ENCODE measurements around the gene PAX5. TPM values are rescaled to one million over a fixed set of nuclear protein-coding genes. Genes with fewer than 3 reads are reported as not detected.

The PAX5 gene
- total RNA-seq, 1 donor from 2014 or later: 0.32 TPM

- intact Hi-C loops (cut with micrococcal nuclease): loop anchor here (2.0 to 10.0 kb wide), 2 partner anchors 13 to 47 kb away; no protein-coding TSS in a partner anchor
Measured at GRCh38 chr9:36937951-36938350, 96.1 kb downstream of the PAX5 start.

DNA sequence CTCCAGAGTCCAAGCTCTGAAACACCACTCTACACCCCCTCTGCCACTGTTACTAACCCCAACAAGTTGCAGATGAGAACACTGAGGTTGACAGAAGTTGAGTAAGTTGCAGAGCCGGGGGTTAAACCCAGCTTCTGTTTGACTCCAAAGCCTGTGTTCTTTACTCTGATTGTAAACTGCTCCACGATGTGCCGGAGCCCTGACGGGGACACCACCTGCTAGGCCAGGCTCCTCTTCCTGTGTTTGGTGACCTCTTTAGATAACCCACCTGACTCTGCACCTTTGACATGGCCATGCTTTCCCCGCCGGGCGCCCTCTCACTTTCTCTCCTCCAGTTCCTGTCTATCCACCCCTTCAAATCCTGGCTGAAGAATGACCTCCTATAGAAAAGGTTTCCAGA lies 96.7 kb downstream of the PAX5 start:
- intact Hi-C loops (cut with micrococcal nuclease): loop anchor here (2.0 to 10.0 kb wide), 2 partner anchors 13 to 47 kb away; no protein-coding TSS in a partner anchor

DNA sequence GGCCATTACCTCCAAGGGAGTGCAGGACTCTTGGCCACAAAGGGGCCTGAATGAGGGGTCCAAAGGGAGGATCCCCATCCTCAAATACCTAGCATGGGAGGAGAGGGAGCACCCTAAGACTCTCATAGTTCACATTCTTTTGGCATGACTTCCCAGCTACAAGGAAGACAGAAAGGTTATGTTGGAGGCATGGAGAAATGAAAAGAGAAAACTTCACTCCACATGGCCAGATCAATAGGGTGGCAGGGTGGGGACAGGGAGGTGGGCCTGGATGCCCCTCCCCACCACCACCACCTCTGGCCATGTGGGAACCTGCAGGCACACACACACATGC lies 97.6 kb downstream of the PAX5 start:
- intact Hi-C loops (cut with micrococcal nuclease): loop anchor here (2.0 to 10.0 kb wide), 2 partner anchors 14 to 48 kb away; no protein-coding TSS in a partner anchor

- intact Hi-C loops (cut with micrococcal nuclease): loop anchor here (2.0 to 10.0 kb wide), 2 partner anchors 15 to 49 kb away; no protein-coding TSS in a partner anchor
Measured at GRCh38 chr9:36935768-36936497, 98.1 kb downstream of the PAX5 start.

DNA sequence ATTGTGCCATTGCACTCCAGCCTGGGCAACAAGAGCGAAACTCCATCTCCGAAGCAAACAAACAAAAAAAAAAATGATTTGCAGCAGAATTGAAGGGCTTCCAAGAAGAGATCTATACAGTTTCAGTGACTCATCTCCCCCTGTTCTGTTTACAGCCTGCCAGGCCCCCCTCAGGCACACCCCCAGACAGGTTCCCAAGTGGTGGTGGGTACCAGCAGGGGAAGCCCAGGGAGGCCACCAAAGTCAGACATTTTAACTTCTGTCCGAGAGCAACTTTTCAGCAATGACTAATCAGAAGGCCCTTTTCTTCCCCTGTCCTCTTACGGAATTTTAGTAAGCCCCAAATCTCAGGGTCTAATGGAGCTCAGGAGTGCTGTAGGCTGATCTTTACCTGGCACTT lies 98.7 kb downstream of the PAX5 start:
- intact Hi-C loops (cut with micrococcal nuclease): loop anchor here (10.0 kb wide), 1 partner anchor 49 kb away; no protein-coding TSS in a partner anchor

DNA sequence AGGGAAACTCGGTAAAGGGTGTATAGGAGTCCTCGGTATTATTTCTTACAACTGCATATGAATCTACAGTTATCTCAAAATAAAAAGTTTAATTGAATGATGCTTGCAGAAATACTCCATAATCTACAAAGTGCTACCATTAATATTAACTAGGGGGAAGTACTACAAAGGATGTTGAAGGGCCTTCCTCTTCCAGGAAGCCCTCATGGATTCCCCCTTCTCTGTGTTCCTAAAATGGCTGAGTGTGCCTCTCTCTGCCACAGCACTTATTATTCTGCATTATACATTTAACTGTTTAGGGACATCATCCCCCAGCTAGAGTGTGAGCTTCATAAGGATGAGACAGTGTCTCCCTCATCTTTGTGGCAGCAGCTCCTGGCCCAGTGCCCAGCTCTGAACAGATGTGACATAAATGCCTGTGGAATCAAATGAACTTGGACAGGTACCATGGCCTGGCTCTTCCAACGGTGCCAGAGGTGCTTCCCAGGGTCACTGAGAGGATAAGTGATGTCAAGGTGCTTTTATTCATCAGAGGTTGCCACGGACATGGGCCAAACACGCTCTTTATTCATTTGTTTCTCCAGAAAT lies 99.5 kb downstream of the PAX5 start:
- intact Hi-C loops (cut with micrococcal nuclease): loop anchor here (10.0 kb wide), 1 partner anchor 50 kb away; no protein-coding TSS in a partner anchor

GRCh38 chr9:36933676-36934215 lies 100.3 kb downstream of the PAX5 start:
- intact Hi-C loops (cut with micrococcal nuclease): loop anchor here (10.0 kb wide), 1 partner anchor 51 kb away; no protein-coding TSS in a partner anchor

DNA sequence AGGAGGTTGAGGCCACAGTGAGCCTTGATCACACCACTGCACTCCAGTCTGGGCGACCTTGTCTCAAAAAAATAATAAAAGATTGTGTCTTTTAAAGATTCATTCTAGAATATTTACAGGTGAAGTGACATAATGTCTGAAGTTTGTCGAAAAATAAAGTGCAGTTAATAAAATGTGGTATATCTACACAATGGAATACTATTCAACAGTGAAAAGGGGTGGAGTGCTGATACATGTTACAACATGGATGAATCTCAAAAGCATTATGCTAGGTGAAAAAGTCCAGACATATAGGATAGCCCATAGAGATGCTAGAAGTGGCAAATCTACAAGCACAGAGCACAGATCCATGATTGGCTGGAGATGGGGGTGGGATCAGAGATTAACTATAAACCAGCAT lies 101.9 kb downstream of the PAX5 start:
- intact Hi-C loops (cut with micrococcal nuclease): loop anchor here (10.0 kb wide), 1 partner anchor 53 kb away; no protein-coding TSS in a partner anchor

- intact Hi-C loops (cut with micrococcal nuclease): loop anchor here (10.0 kb wide), 1 partner anchor 54 kb away; no protein-coding TSS in a partner anchor
Measured at GRCh38 chr9:36930941-36931340, 103.1 kb downstream of the PAX5 start.

DNA sequence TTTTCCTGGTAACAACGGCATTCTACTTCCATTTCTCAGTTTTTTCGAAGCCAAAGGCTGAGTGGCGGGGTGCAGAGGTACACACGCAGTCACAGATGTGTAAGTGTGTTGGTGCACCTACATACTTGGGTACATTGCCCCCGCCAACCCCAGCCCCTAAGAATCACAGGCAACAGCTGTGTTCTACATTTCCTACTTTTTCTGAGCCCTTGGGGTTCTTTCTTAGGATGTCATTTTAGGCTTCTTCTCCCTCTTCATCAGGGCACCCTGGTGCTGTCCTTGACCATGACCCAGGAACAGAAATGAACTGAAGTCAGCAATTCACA lies 104.8 kb downstream of the PAX5 start:
- intact Hi-C loops (cut with micrococcal nuclease): loop anchor here (2.0 to 5.0 kb wide), 2 partner anchors 27 to 373 kb away; no protein-coding TSS in a partner anchor

DNA sequence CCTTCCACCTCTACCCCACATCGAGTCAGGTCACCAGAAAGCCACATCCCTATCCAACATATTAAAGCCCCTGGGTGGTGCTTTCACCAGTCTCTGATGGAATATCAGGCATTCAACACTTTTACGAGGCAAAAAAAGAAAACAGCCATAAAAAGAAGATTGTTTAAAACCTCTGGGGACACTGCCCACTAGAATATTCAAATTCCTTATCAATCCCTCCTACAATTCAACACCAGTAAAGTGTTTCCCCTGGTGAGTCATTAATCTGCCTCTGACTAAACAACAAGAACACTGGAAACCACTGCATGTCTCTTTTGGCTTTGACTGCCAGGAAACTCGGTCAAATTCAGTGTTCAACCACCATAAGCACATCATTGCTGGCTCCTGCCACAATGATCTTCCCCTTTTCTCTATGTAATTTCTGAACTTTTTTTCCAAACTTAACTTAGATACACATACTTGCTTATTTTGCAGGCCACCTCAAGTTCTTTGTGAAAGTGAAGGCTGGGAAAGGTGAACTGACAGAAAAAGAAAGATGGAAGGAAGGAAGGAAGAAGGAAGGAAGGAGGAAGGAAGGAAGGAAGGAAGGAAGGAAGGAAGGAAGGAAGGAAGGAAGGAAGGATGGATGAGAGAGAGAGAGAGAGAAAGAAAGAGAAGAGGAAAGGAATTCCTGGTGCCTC lies 105.3 kb downstream of the PAX5 start:
- intact Hi-C loops (cut with micrococcal nuclease): loop anchor here (1.0 to 5.0 kb wide), 3 partner anchors 26 to 373 kb away; partner anchors contain the start of gene ZCCHC7

- intact Hi-C loops (cut with micrococcal nuclease): loop anchor here (1.0 to 5.0 kb wide), 3 partner anchors 25 to 374 kb away; partner anchors contain the start of gene ZCCHC7
Measured at GRCh38 chr9:36928210-36928609, 105.9 kb downstream of the PAX5 start.

- intact Hi-C loops (cut with micrococcal nuclease): loop anchor here (5.0 kb wide), 1 partner anchor 377 kb away; no protein-coding TSS in a partner anchor
Measured at GRCh38 chr9:36924757-36925432, 109.2 kb downstream of the PAX5 start.

DNA sequence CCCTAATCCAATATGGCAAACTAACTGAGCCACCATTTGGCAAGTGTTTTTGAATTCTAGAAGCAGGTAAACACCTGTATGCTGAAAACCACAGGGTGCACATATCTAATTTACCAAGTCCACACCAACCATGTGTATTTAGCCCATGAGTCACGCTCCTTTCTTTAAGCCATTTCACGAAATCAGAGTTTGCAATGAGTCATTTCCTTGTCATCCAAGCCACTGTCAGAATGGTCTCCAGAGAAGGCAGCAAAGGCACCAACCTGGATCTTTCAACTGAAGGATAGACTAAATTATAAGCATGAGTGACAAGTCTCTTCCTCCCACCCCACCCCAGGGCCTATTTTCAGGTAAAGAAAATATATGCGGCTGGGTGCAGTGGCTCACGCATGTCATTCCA lies 110.0 kb downstream of the PAX5 start:
- intact Hi-C loops (cut with micrococcal nuclease): no loop called here

DNA sequence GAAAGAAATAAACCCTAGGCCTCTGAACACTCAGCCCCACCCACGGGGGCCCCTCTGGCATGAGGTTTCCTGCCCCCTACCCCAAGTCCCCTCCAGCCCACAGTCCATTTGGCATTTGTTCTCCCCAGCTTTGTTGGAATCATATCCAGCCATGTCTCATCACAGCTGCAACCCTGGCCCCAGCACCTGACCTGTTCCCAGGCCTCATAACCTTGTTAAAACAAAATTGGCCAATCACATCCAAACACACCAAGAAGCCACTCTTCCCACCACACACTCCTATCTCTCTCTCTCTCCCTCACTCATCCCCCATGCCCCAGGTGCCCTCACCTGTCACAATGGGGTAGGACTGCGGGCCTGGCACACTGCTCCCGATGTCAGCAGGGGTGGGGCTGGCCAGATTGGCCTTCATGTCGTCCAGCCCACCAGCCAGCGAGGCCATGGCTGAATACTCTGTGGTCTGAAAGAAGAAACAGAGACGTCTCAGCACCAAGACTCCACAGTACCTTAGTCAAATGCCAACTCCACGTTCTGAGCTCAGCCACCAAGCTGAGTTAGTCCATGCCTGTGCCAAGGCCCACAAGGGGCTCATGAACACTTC lies 110.9 kb downstream of the PAX5 start:
- intact Hi-C loops (cut with micrococcal nuclease): no loop called here

- intact Hi-C loops (cut with micrococcal nuclease): no loop called here
Measured at GRCh38 chr9:36922548-36922947, 111.5 kb downstream of the PAX5 start.

- intact Hi-C loops (cut with micrococcal nuclease): no loop called here
Measured at GRCh38 chr9:36914212-36914577, 119.9 kb downstream of the PAX5 start.

DNA sequence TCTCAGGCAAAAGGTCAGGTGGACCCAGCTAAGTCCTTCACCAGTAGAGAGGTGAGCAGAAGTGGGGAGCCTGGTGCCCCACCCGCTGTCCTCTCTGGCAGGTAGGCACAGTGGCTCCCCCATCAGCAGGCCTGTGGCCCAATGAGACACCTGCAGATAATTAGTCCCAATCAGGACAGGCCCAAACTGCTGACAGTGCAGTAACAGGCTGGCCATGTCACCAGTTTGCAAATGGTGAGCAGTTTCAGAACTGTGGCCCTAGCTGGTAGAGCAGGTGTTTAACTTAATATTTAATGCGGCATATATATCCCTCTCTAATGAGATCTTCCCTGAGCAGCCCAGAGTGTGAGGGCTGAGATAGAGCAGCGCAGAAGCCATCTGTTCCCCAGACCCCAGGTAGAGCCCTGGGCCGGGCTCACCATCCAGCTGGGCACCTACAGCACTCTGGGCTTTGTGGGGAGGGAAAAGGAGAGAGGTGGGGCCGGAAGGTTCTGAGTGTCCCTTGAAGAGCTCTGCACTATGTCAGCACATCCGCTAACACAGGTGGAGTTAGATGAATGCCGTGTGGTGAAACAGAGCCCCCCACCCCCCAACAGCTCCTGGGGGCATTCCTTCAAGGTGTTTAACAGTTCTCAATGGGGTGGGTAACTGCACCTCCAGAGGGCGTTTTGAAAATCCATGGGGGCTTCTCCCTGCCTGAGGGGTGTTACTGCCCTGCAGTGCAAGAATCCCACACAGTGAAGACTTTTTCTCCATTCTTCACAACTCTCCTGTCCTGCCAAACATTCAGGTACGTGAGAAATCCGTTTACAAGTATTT lies 120.5 kb downstream of the PAX5 start:
- intact Hi-C loops (cut with micrococcal nuclease): no loop called here

GRCh38 chr9:36912620-36913019 lies 121.4 kb downstream of the PAX5 start:
- intact Hi-C loops (cut with micrococcal nuclease): no loop called here

Measured in T-helper 1 cell treated with Interleukin-12 subunit alpha and Interleukin-12 subunit beta and Interleukin-4 antibody, amounts not matched to agents 30 ng/mL and 1 ng/mL, for 36 hours (primary cell).